Measurements from ENCODE around the gene FRMD3.

DNA sequence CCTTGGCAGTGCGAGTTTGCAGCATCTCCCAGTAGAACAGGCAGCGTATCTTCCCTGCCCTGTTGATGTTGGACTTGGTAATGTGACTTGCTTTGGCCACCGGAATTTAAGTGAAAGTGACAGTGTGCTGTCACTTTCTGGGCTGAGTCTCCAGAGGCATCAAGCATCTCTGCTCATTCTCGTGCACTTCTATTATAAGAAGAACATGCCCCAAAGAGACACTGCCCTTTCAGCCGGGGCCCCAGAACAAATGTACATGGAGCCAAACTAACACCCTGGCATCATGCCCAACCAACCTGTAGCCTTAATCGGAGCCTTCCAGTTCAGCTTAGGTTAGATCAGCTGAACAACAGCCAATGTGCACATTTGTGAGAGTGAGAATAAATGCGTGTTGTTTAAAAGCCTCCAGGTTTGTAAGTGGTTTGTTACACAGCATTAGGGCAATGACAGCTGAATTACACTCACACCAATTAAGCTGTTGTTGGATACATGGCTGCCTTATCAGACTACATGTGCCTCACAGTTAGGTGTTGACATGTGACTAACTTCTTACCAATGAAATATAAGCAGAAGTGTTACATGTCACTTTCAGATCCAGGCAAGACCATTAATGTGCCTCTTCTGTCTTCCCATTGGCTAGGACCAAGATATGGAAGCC lies 22.1 kb upstream of the FRMD3 start:
- TF ChIP-seq, protein P1, sequence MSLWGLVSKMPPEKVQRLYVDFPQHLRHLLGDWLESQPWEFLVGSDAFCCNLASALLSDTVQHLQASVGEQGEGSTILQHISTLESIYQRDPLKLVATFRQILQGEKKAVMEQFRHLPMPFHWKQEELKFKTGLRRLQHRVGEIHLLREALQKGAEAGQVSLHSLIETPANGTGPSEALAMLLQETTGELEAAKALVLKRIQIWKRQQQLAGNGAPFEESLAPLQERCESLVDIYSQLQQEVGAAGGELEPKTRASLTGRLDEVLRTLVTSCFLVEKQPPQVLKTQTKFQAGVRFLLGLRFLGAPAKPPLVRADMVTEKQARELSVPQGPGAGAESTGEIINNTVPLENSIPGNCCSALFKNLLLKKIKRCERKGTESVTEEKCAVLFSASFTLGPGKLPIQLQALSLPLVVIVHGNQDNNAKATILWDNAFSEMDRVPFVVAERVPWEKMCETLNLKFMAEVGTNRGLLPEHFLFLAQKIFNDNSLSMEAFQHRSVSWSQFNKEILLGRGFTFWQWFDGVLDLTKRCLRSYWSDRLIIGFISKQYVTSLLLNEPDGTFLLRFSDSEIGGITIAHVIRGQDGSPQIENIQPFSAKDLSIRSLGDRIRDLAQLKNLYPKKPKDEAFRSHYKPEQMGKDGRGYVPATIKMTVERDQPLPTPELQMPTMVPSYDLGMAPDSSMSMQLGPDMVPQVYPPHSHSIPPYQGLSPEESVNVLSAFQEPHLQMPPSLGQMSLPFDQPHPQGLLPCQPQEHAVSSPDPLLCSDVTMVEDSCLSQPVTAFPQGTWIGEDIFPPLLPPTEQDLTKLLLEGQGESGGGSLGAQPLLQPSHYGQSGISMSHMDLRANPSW (CRISPR knock-in tag; conservative IDR thresholded peaks at IDR 0.05; ENCODE audit: low read depth): no peak
- TF ChIP-seq CBFB (CRISPR knock-in tag; IDR thresholded peaks at IDR 0.05; ENCODE audit: low read depth) (no peak), RELA (CRISPR knock-in tag; IDR thresholded peaks at IDR 0.05; ENCODE audit: borderline replicate concordance) (no peak), ZNF416 (CRISPR knock-in tag; IDR thresholded peaks at IDR 0.05) (no peak), MYBL2 (CRISPR knock-in tag; IDR thresholded peaks at IDR 0.05) (no peak), ETV6 (CRISPR knock-in tag; IDR thresholded peaks at IDR 0.05) (no peak), JUN (CRISPR knock-in tag; IDR thresholded peaks at IDR 0.05) (no peak), ZNF396 (CRISPR knock-in tag; IDR thresholded peaks at IDR 0.05; ENCODE audit: borderline replicate concordance) (no peak)
- TF ChIP-seq, protein P2, sequence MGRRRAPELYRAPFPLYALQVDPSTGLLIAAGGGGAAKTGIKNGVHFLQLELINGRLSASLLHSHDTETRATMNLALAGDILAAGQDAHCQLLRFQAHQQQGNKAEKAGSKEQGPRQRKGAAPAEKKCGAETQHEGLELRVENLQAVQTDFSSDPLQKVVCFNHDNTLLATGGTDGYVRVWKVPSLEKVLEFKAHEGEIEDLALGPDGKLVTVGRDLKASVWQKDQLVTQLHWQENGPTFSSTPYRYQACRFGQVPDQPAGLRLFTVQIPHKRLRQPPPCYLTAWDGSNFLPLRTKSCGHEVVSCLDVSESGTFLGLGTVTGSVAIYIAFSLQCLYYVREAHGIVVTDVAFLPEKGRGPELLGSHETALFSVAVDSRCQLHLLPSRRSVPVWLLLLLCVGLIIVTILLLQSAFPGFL (CRISPR knock-in tag; IDR thresholded peaks at IDR 0.05; ENCODE audit: borderline replicate concordance): no peak
- TF ChIP-seq, protein P3, sequence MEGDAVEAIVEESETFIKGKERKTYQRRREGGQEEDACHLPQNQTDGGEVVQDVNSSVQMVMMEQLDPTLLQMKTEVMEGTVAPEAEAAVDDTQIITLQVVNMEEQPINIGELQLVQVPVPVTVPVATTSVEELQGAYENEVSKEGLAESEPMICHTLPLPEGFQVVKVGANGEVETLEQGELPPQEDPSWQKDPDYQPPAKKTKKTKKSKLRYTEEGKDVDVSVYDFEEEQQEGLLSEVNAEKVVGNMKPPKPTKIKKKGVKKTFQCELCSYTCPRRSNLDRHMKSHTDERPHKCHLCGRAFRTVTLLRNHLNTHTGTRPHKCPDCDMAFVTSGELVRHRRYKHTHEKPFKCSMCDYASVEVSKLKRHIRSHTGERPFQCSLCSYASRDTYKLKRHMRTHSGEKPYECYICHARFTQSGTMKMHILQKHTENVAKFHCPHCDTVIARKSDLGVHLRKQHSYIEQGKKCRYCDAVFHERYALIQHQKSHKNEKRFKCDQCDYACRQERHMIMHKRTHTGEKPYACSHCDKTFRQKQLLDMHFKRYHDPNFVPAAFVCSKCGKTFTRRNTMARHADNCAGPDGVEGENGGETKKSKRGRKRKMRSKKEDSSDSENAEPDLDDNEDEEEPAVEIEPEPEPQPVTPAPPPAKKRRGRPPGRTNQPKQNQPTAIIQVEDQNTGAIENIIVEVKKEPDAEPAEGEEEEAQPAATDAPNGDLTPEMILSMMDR (IDR thresholded peaks at IDR 0.05): no peak

All from WTC11 (cell line).